ENCODE measurements around the gene PGA5.
A peak's percentile ranks its signal among the peaks of the same experiment; 100 is the strongest.

PGA5 gene

GRCh38 chr11:61294717-61295595 lies 54.0 kb downstream of the PGA5 start, which contains the start of gene VWCE:
Gene VWCE (minus strand): TSS chr11:61295316. CDS start chr11:61295037, 279 bp downstream.
- Histone ChIP-seq H3K4me1 (ENCODE audit: control insufficient read depth in 2 of 2, insufficient read depth in 2 of 2, low read length in 2 of 2) (peaks cover 5 to 16% of the 10 kb centered on the region in 2 donors), H3K36me3 (ENCODE audit: control insufficient read depth in 2 of 2, insufficient read depth in 2 of 2, low read length in 2 of 2) (peaks cover 12 to 15% of the 10 kb centered on the region in 2 donors), H3K9me3 (ENCODE audit: control insufficient read depth in 2 of 2, low read length in 2 of 2) (no peaks in the 10 kb centered on the region), H3K9ac (ENCODE audit: low read depth in 1 of 2, low read length in 2 of 2) (peak within 1 kb of the TSS in 1 of 2 donors; percentile 47), H3K27me3 (ENCODE audit: control insufficient read depth in 2 of 2, insufficient read depth in 2 of 2, low read length in 2 of 2) (peaks cover 12 to 13% of the 10 kb centered on the region in 2 donors), H3K27ac (ENCODE audit: low read depth in 2 of 2, low read length in 2 of 2) (no peak within 1 kb of the TSS), H3K4me3 (ENCODE audit: low read length in 2 of 2) (peak within 1 kb of the TSS; percentile 61 to 62)

GRCh38 chr11:61295596-61295926 lies 54.6 kb downstream of the PGA5 start:
- Histone ChIP-seq H3K27ac (ENCODE audit: low read depth in 2 of 2, low read length in 2 of 2) (no peak overlapping the region), H3K9me3 (ENCODE audit: control insufficient read depth in 2 of 2, low read length in 2 of 2) (no peaks in the 10 kb centered on the region), H3K9ac (ENCODE audit: low read depth in 1 of 2, low read length in 2 of 2) (no peak overlapping the region), H3K4me1 (ENCODE audit: control insufficient read depth in 2 of 2, insufficient read depth in 2 of 2, low read length in 2 of 2) (peaks cover 5 to 16% of the 10 kb centered on the region in 2 donors), H3K36me3 (ENCODE audit: control insufficient read depth in 2 of 2, insufficient read depth in 2 of 2, low read length in 2 of 2) (peaks cover 18 to 21% of the 10 kb centered on the region in 2 donors), H3K27me3 (ENCODE audit: control insufficient read depth in 2 of 2, insufficient read depth in 2 of 2, low read length in 2 of 2) (peaks cover 12 to 13% of the 10 kb centered on the region in 2 donors), H3K4me3 (ENCODE audit: low read length in 2 of 2) (peak overlapping the region in 1 of 2 donors; percentile 52)

- Histone ChIP-seq H3K27me3 (ENCODE audit: control insufficient read depth in 2 of 2, insufficient read depth in 2 of 2, low read length in 2 of 2) (peaks cover 10 to 13% of the 10 kb centered on the region in 2 donors), H3K27ac (ENCODE audit: low read depth in 2 of 2, low read length in 2 of 2) (no peak overlapping the region), H3K4me1 (ENCODE audit: control insufficient read depth in 2 of 2, insufficient read depth in 2 of 2, low read length in 2 of 2) (peaks cover 5 to 16% of the 10 kb centered on the region in 2 donors)
Measured at GRCh38 chr11:61297341-61297740, 56.4 kb downstream of the PGA5 start.

GRCh38 chr11:61297746-61298145 lies 56.8 kb downstream of the PGA5 start:
- Histone ChIP-seq H3K9ac (ENCODE audit: low read depth in 1 of 2, low read length in 2 of 2) (no peak overlapping the region), H3K36me3 (ENCODE audit: control insufficient read depth in 2 of 2, insufficient read depth in 2 of 2, low read length in 2 of 2) (peaks cover 37 to 38% of the 10 kb centered on the region in 2 donors), H3K27me3 (ENCODE audit: control insufficient read depth in 2 of 2, insufficient read depth in 2 of 2, low read length in 2 of 2) (peaks cover 7 to 10% of the 10 kb centered on the region in 2 donors), H3K9me3 (ENCODE audit: control insufficient read depth in 2 of 2, low read length in 2 of 2) (no peaks in the 10 kb centered on the region), H3K4me1 (ENCODE audit: control insufficient read depth in 2 of 2, insufficient read depth in 2 of 2, low read length in 2 of 2) (peaks cover 5 to 16% of the 10 kb centered on the region in 2 donors), H3K4me3 (ENCODE audit: low read length in 2 of 2) (no peak overlapping the region), H3K27ac (ENCODE audit: low read depth in 2 of 2, low read length in 2 of 2) (no peak overlapping the region)

More at GRCh38 chr11:61297341-61297740, 56.4 kb downstream of the PGA5 start:
- Histone ChIP-seq H3K36me3 (ENCODE audit: control insufficient read depth in 2 of 2, insufficient read depth in 2 of 2, low read length in 2 of 2) (peaks cover 33 to 34% of the 10 kb centered on the region in 2 donors), H3K9me3 (ENCODE audit: control insufficient read depth in 2 of 2, low read length in 2 of 2) (no peaks in the 10 kb centered on the region), H3K9ac (ENCODE audit: low read depth in 1 of 2, low read length in 2 of 2) (no peak overlapping the region), H3K4me3 (ENCODE audit: low read length in 2 of 2) (no peak overlapping the region)

- Histone ChIP-seq H3K27me3 (ENCODE audit: control insufficient read depth in 2 of 2, insufficient read depth in 2 of 2, low read length in 2 of 2) (peaks cover 3 to 9% of the 10 kb centered on the region in 2 donors), H3K4me3 (ENCODE audit: low read length in 2 of 2) (no peak overlapping the region), H3K27ac (ENCODE audit: low read depth in 2 of 2, low read length in 2 of 2) (no peak overlapping the region), H3K36me3 (ENCODE audit: control insufficient read depth in 2 of 2, insufficient read depth in 2 of 2, low read length in 2 of 2) (peaks cover 44 to 47% of the 10 kb centered on the region in 2 donors), H3K9ac (ENCODE audit: low read depth in 1 of 2, low read length in 2 of 2) (no peak overlapping the region), H3K4me1 (ENCODE audit: control insufficient read depth in 2 of 2, insufficient read depth in 2 of 2, low read length in 2 of 2) (peaks cover 5 to 15% of the 10 kb centered on the region in 2 donors), H3K9me3 (ENCODE audit: control insufficient read depth in 2 of 2, low read length in 2 of 2) (no peaks in the 10 kb centered on the region)
Measured at GRCh38 chr11:61298663-61299244, 57.8 kb downstream of the PGA5 start.
